Lower lobe of right lung (tissue), 2 donors: Measurements from ENCODE around the gene FHL3. TPM values are rescaled to one million over a fixed set of nuclear protein-coding genes. Genes with fewer than 3 reads are reported as not detected.

Experiments
- ATAC-seq, 2 donors: fragments of 200-7000 bp; cut with Tn5 transposase; one replicate each; pipeline ENCODE4 v1.9.1; 2020 to 2022; ENCODE audit warnings: mild to moderate bottlenecking in 2 of 2, moderate library complexity in 2 of 2
- DNase-seq: peaks from one replicate; pipeline ENCODE4 v3.0.0-alpha.2; 2020
- H3K27ac ChIP-seq: fragments of 200-600 bp; one replicate; pipeline ENCODE4 v1.8.0; 2022
- H3K27me3 ChIP-seq: fragments of 200-600 bp; one replicate; pipeline ENCODE4 v1.8.0; 2022; ENCODE audit warnings: low read depth
- H3K36me3 ChIP-seq: fragments of 200-600 bp; one replicate; pipeline ENCODE4 v1.8.0; 2022; ENCODE audit warnings: mild to moderate bottlenecking
- H3K4me1 ChIP-seq: fragments of 200-600 bp; one replicate; pipeline ENCODE4 v1.8.0; 2022
- H3K4me3 ChIP-seq: fragments of 200-600 bp; one replicate; pipeline ENCODE4 v1.8.0; 2022; ENCODE audit warnings: mild to moderate bottlenecking
- H3K9me3 ChIP-seq: fragments of 200-600 bp; one replicate; pipeline ENCODE4 v1.8.0; 2022
- CTCF ChIP-seq: fragments of 200-600 bp; IDR thresholded peaks from one replicate; pipeline ENCODE4 v1.8.0; 2022; ENCODE audit warnings: antibody characterized with exemption, mild to moderate bottlenecking
- intact Hi-C: fragments of 100-400 bp; cut with DNase I; formaldehyde crosslinking; loops from one replicate; pipeline ENCODE4 v1.11.0; 2022
- total RNA-seq: library from RNA; stranded (reverse); fragmentation: NEBNext Ultra II Directional; extraction: Animal tissue kit (Norgen Biotek cat#: 25700); gene quantifications from one replicate; pipeline ENCODE4 v1.2.1, GENCODE V29; 2021
- donor health status: DM: no; HTN: yes; CAD: no; lungs with severe emphysema.

Gene FHL3
- total RNA-seq, 1 donor from 2014 or later: 16.9 TPM

GRCh38 chr1:38044221-38045215 lies 39.2 kb upstream of the FHL3 start:
- Histone ChIP-seq H3K4me1 (peaks cover 28% of the 10 kb centered on the region), H3K36me3 (no peaks in the 10 kb centered on the region), H3K27ac (no peak overlapping the region), H3K9me3 (no peaks in the 10 kb centered on the region), H3K4me3 (peak overlapping the region; percentile 19), H3K27me3 (peaks cover 71% of the 10 kb centered on the region)
- intact Hi-C loops: no loop called here
- no peak for DNase-seq
- no peak for ATAC-seq
- TF ChIP-seq CTCF: no peak

GRCh38 chr1:38043036-38043747 lies 37.9 kb upstream of the FHL3 start:
- H3K27ac ChIP-seq: no peak overlapping the region
- H3K27me3 ChIP-seq: peaks cover 77% of the 10 kb centered on the region
- intact Hi-C loops: no loop called here
- H3K9me3 ChIP-seq: no peaks in the 10 kb centered on the region
- no peak overlapping the region for H3K4me3 ChIP-seq
- no peak for TF ChIP-seq CTCF
- ATAC-seq (no peak), DNase-seq (no peak)
- peaks cover 26% of the 10 kb centered on the region for H3K4me1 ChIP-seq
- H3K36me3 ChIP-seq: no peaks in the 10 kb centered on the region

GRCh38 chr1:38041936-38042834 lies 36.9 kb upstream of the FHL3 start:
- TF ChIP-seq CTCF: no peak
- H3K9me3 ChIP-seq: no peaks in the 10 kb centered on the region
- no peak overlapping the region for H3K27ac ChIP-seq
- ATAC-seq: no peak
- peaks cover 17% of the 10 kb centered on the region for H3K4me1 ChIP-seq
- intact Hi-C loops: no loop called here
- no peak overlapping the region for H3K4me3 ChIP-seq
- DNase-seq: no peak
- H3K27me3 ChIP-seq: peaks cover 70% of the 10 kb centered on the region
- no peaks in the 10 kb centered on the region for H3K36me3 ChIP-seq

- H3K27ac ChIP-seq: no peak overlapping the region
- H3K4me1 ChIP-seq: peaks cover 6% of the 10 kb centered on the region
- peaks cover 57% of the 10 kb centered on the region for H3K27me3 ChIP-seq
- H3K4me3 ChIP-seq: no peak overlapping the region
- H3K9me3 ChIP-seq: no peaks in the 10 kb centered on the region
- intact Hi-C loops: no loop called here
- DNase-seq (no peak), ATAC-seq (no peak)
- H3K36me3 ChIP-seq: no peaks in the 10 kb centered on the region
- no peak for TF ChIP-seq CTCF
These were observed 34.2 kb upstream of the FHL3 start for GRCh38 chr1:38039331-38040088.
